Astrocyte of the cerebellum (primary cell): ENCODE measurements around the gene TMEM171.

Experiments
- DNase-seq: peaks from one replicate; pipeline ENCODE4 v3.0.0-alpha.2; 2011; ENCODE audit warnings: low read depth
- H3K4me3 ChIP-seq: 2 replicates; pipeline ENCODE4 v1.5.1; 2011; ENCODE audit warnings: mild to moderate bottlenecking, low read depth, low read length, moderate library complexity
- CTCF ChIP-seq: IDR thresholded peaks from 2 replicates; pipeline ENCODE4 v1.5.1; 2012; ENCODE audit warnings: low read length, low read depth, moderate library complexity, mild to moderate bottlenecking; ENCODE audit errors: missing control alignments
- in situ Hi-C: cut with HindIII; loops from 2 replicates; pipeline ENCODE4 v1.10.0; 2017; ENCODE audit warnings: low sequenced_read_pairs

Gene TMEM171

GRCh38 chr5:73111536-73111935 lies 8.8 kb upstream of the TMEM171 start:
- H3K4me3 ChIP-seq = no peak overlapping the region
- DNase-seq = no peak
- in situ Hi-C loops = no loop called here
- TF ChIP-seq CTCF = no peak

- in situ Hi-C loops = no loop called here
- no peak overlapping the region for H3K4me3 ChIP-seq
- no peak for TF ChIP-seq CTCF
These were observed 8.0 kb upstream of the TMEM171 start for GRCh38 chr5:73112359-73112758.

GRCh38 chr5:73114044-73114688 lies 6.2 kb upstream of the TMEM171 start:
- H3K4me3 ChIP-seq = no peak overlapping the region
- no peak for TF ChIP-seq CTCF
- in situ Hi-C loops = no loop called here
- DNase-seq = no peak

More at GRCh38 chr5:73112359-73112758, 8.0 kb upstream of the TMEM171 start:
- no peak for DNase-seq

- TF ChIP-seq CTCF = no peak
- H3K4me3 ChIP-seq = no peak overlapping the region
- in situ Hi-C loops = no loop called here
- DNase-seq = peak; percentile 90
These were observed 4.8 kb upstream of the TMEM171 start for GRCh38 chr5:73115399-73116051.

GRCh38 chr5:73116506-73116905 lies 3.9 kb upstream of the TMEM171 start:
- no peak for DNase-seq
- no peak for TF ChIP-seq CTCF
- in situ Hi-C loops = no loop called here
- H3K4me3 ChIP-seq = no peak overlapping the region

GRCh38 chr5:73117088-73117740 lies 3.2 kb upstream of the TMEM171 start:
- in situ Hi-C loops = no loop called here
- no peak for TF ChIP-seq CTCF
- H3K4me3 ChIP-seq = no peak overlapping the region
- no peak for DNase-seq
